Glutamatergic neuron (in vitro differentiated cells): ENCODE results near the gene COL6A3. TPM values are rescaled to one million over a fixed set of nuclear protein-coding genes. Genes with fewer than 3 reads are reported as not detected.

Experiments used
- DNase-seq: peaks from one replicate; pipeline ENCODE4 v3.0.0; 2022
- H3K27ac Mint-ChIP-seq: one replicate; pipeline ENCODE4 v1.8.0; 2020; ENCODE audit warnings: mild to moderate bottlenecking, mixed read lengths, inconsistent platforms; ENCODE audit not compliant: unreplicated experiment
- H3K27me3 Mint-ChIP-seq: one replicate; pipeline ENCODE4 v1.8.0; 2020; ENCODE audit warnings: mild to moderate bottlenecking, moderate library complexity, mixed read lengths, inconsistent platforms; ENCODE audit not compliant: unreplicated experiment
- H3K36me3 Mint-ChIP-seq: one replicate; pipeline ENCODE4 v1.8.0; 2020; ENCODE audit warnings: mild to moderate bottlenecking, mixed read lengths, inconsistent platforms; ENCODE audit not compliant: unreplicated experiment
- H3K4me1 Mint-ChIP-seq: one replicate; pipeline ENCODE4 v1.8.0; 2020; ENCODE audit warnings: mild to moderate bottlenecking, low read depth, mixed read lengths, inconsistent platforms; ENCODE audit not compliant: unreplicated experiment
- H3K4me3 Mint-ChIP-seq: one replicate; pipeline ENCODE4 v1.8.0; 2020; ENCODE audit warnings: mild to moderate bottlenecking, mixed read lengths, inconsistent platforms; ENCODE audit not compliant: unreplicated experiment
- H3K9me3 Mint-ChIP-seq: one replicate; pipeline ENCODE4 v1.8.0; 2020; ENCODE audit warnings: mild to moderate bottlenecking, moderate library complexity, mixed read lengths, inconsistent platforms; ENCODE audit not compliant: unreplicated experiment
- CTCF ChIP-seq: fragments of 200-600 bp; sonication (generic); IDR thresholded peaks from one replicate; pipeline ENCODE4 v1.5.0; 2021; ENCODE audit not compliant: partially characterized antibody, unreplicated experiment
- long read RNA-seq: library from polyadenylated mRNA; unstranded; transcript quantifications from one replicate; pipeline ENCODE4 v2.0.0, GENCODE V29; 2020; ENCODE audit not compliant: unreplicated experiment
- total RNA-seq: library from RNA; stranded (reverse); fragmentation: NEBNext Ultra II Directional; extraction: Animal tissue kit (Norgen Biotek cat#: 25700); gene quantifications from one replicate; pipeline ENCODE4 v1.2.1, GENCODE V29; 2021; ENCODE audit not compliant: unreplicated experiment

Gene COL6A3, protein sequence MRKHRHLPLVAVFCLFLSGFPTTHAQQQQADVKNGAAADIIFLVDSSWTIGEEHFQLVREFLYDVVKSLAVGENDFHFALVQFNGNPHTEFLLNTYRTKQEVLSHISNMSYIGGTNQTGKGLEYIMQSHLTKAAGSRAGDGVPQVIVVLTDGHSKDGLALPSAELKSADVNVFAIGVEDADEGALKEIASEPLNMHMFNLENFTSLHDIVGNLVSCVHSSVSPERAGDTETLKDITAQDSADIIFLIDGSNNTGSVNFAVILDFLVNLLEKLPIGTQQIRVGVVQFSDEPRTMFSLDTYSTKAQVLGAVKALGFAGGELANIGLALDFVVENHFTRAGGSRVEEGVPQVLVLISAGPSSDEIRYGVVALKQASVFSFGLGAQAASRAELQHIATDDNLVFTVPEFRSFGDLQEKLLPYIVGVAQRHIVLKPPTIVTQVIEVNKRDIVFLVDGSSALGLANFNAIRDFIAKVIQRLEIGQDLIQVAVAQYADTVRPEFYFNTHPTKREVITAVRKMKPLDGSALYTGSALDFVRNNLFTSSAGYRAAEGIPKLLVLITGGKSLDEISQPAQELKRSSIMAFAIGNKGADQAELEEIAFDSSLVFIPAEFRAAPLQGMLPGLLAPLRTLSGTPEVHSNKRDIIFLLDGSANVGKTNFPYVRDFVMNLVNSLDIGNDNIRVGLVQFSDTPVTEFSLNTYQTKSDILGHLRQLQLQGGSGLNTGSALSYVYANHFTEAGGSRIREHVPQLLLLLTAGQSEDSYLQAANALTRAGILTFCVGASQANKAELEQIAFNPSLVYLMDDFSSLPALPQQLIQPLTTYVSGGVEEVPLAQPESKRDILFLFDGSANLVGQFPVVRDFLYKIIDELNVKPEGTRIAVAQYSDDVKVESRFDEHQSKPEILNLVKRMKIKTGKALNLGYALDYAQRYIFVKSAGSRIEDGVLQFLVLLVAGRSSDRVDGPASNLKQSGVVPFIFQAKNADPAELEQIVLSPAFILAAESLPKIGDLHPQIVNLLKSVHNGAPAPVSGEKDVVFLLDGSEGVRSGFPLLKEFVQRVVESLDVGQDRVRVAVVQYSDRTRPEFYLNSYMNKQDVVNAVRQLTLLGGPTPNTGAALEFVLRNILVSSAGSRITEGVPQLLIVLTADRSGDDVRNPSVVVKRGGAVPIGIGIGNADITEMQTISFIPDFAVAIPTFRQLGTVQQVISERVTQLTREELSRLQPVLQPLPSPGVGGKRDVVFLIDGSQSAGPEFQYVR (N-terminal part only)
- 0.07 TPM for total RNA-seq
- long read RNA-seq, result 0 reads

GRCh38 chr2:237413777-237414661 lies at the start of gene COL6A3:
TSS of gene COL6A3 (minus strand) at chr2:237414164. CDS start at chr2:237396817, 17,347 bp downstream.
- DNase-seq, result no peak
- H3K36me3 Mint-ChIP-seq, result no peaks in the 10 kb centered on the region
- H3K9me3 Mint-ChIP-seq, result no peaks in the 10 kb centered on the region
- H3K27ac Mint-ChIP-seq, result no peak within 1 kb of the TSS
- peaks cover 3% of the 10 kb centered on the region for H3K27me3 Mint-ChIP-seq
- TF ChIP-seq CTCF, result no peak
- H3K4me1 Mint-ChIP-seq, result no peaks in the 10 kb centered on the region
- no peak within 1 kb of the TSS for H3K4me3 Mint-ChIP-seq

- no peak for TF ChIP-seq CTCF
- Mint-ChIP-seq H3K36me3 (no peaks in the 10 kb centered on the region), H3K9me3 (peaks cover 5% of the 10 kb centered on the region), H3K4me3 (no peak overlapping the region), H3K4me1 (no peaks in the 10 kb centered on the region), H3K27me3 (peaks cover 11% of the 10 kb centered on the region), H3K27ac (no peak overlapping the region)
- DNase-seq, result no peak
Measured at GRCh38 chr2:237459741-237460174, 45.8 kb upstream of the COL6A3 start.

GRCh38 chr2:237459226-237459625 lies 45.3 kb upstream of the COL6A3 start:
- TF ChIP-seq CTCF, result no peak
- Mint-ChIP-seq H3K27me3 (peaks cover 9% of the 10 kb centered on the region), H3K27ac (no peak overlapping the region), H3K4me3 (no peak overlapping the region), H3K36me3 (no peaks in the 10 kb centered on the region), H3K4me1 (no peaks in the 10 kb centered on the region), H3K9me3 (peaks cover 7% of the 10 kb centered on the region)
- no peak for DNase-seq

- H3K36me3 Mint-ChIP-seq, result no peaks in the 10 kb centered on the region
- no peaks in the 10 kb centered on the region for H3K4me1 Mint-ChIP-seq
- no peak for TF ChIP-seq CTCF
- no peak overlapping the region for H3K27ac Mint-ChIP-seq
- H3K9me3 Mint-ChIP-seq, result peaks cover 7% of the 10 kb centered on the region
- no peak for DNase-seq
- H3K4me3 Mint-ChIP-seq, result no peak overlapping the region
- peaks cover 9% of the 10 kb centered on the region for H3K27me3 Mint-ChIP-seq
Measured at GRCh38 chr2:237458519-237458918, 44.6 kb upstream of the COL6A3 start.
